GM23338 (cell line): ENCODE data around the gene STAT6. TPM values are rescaled to one million over a fixed set of nuclear protein-coding genes. Genes with fewer than 3 reads are reported as not detected.

Source experiments
- ATAC-seq: fragments of 200-7000 bp; cut with Tn5 transposase; 3 replicates; pipeline ENCODE4 v1.9.1; 2020
- DNase-seq: peaks from one replicate; pipeline ENCODE4 v3.0.0-alpha.2; 2015; ENCODE audit warnings: low spot score
- H2AFZ ChIP-seq: fragments of 200-600 bp; sonication (generic); 2 replicates; pipeline ENCODE4 v1.8.0; 2016; ENCODE audit warnings: antibody characterized with exemption, mild to moderate bottlenecking, moderate library complexity
- H3F3A ChIP-seq: fragments of 200-600 bp; sonication (generic); replicated peaks from 2 replicates; pipeline ENCODE4 v1.8.0; 2017; ENCODE audit warnings: antibody characterized with exemption, mixed run types, low read depth
- H3K27ac ChIP-seq: fragments of 200-600 bp; sonication (generic); 2 replicates; pipeline ENCODE4 v1.6.1; 2016; ENCODE audit warnings: low read depth
- H3K27me3 ChIP-seq: fragments of 200-600 bp; sonication (generic); 2 replicates; pipeline ENCODE4 v1.8.0; 2016; ENCODE audit warnings: mild to moderate bottlenecking, mixed run types, moderate library complexity; ENCODE audit not compliant: insufficient read depth
- H3K36me3 ChIP-seq: fragments of 200-600 bp; sonication (generic); 2 replicates; pipeline ENCODE4 v1.8.0; 2016; ENCODE audit warnings: mild to moderate bottlenecking; ENCODE audit not compliant: insufficient read depth
- H3K4me1 ChIP-seq: fragments of 200-600 bp; sonication (generic); 2 replicates; pipeline ENCODE4 v1.8.0; 2016; ENCODE audit warnings: mild to moderate bottlenecking, moderate library complexity; ENCODE audit not compliant: insufficient read depth
- H3K4me2 ChIP-seq: fragments of 200-600 bp; sonication (generic); 2 replicates; pipeline ENCODE4 v1.7.1; 2017; ENCODE audit warnings: mixed run types
- H3K4me3 ChIP-seq: fragments of 200-600 bp; sonication (generic); 2 replicates; pipeline ENCODE4 v1.6.1; 2016; ENCODE audit warnings: mixed run types
- H3K79me2 ChIP-seq: fragments of 200-600 bp; sonication (generic); replicated peaks from 2 replicates; pipeline ENCODE4 v1.8.0; 2017; ENCODE audit warnings: mild to moderate bottlenecking; ENCODE audit not compliant: insufficient read depth
- H3K9me2 ChIP-seq: fragments of 200-600 bp; sonication (generic); 2 replicates; pipeline ENCODE4 v1.8.0; 2017; ENCODE audit not compliant: insufficient read depth
- H4K20me1 ChIP-seq: fragments of 200-600 bp; sonication (generic); replicated peaks from 2 replicates; pipeline ENCODE4 v1.8.0; 2017; ENCODE audit warnings: mild to moderate bottlenecking; ENCODE audit not compliant: insufficient read depth
- H3K27ac Mint-ChIP-seq: 2 replicates; pipeline ENCODE4 v1.8.0; 2020; ENCODE audit warnings: inconsistent platforms, mild to moderate bottlenecking, moderate library complexity, mixed read lengths
- H3K27me3 Mint-ChIP-seq: 3 replicates; pipeline ENCODE4 v1.8.0; 2022; ENCODE audit warnings: low read depth, mild to moderate bottlenecking, moderate library complexity, mixed read lengths, inconsistent platforms; ENCODE audit not compliant: insufficient read depth, poor library complexity
- H3K36me3 Mint-ChIP-seq: 3 replicates; pipeline ENCODE4 v1.8.0; 2021; ENCODE audit warnings: low read depth, mild to moderate bottlenecking, inconsistent platforms, moderate library complexity, mixed read lengths
- H3K4me1 Mint-ChIP-seq: 3 replicates; pipeline ENCODE4 v1.8.0; 2020; ENCODE audit warnings: mild to moderate bottlenecking, inconsistent platforms, mixed read lengths
- H3K4me3 Mint-ChIP-seq: 3 replicates; pipeline ENCODE4 v1.8.0; 2021; ENCODE audit warnings: moderate library complexity, mild to moderate bottlenecking, inconsistent platforms, mixed read lengths
- H3K9me3 Mint-ChIP-seq: 3 replicates; pipeline ENCODE4 v1.8.0; 2020; ENCODE audit warnings: moderate library complexity, mild to moderate bottlenecking, inconsistent platforms, mixed read lengths
- CREB1 ChIP-seq: fragments of 250-450 bp; sonication (Bioruptor Pico); IDR thresholded peaks from 2 replicates; pipeline ENCODE4 v1.5.0; 2020; ENCODE audit warnings: low read depth, mild to moderate bottlenecking, moderate library complexity
- CTCF ChIP-seq, 2 experiments: fragments of 200-600 bp in 1 of 2; sonication (generic) in 1 of 2; conservative IDR thresholded peaks; 2 replicates each; pipeline versions ENCODE4 v1.5.1 to v1.6.1; 2016 to 2017; ENCODE audit warnings: antibody characterized with exemption in 2 of 2, low read depth in 2 of 2, mild to moderate bottlenecking in 2 of 2, moderate library complexity in 1 of 2
- EZH2 ChIP-seq: fragments of 200-600 bp; sonication (generic); IDR thresholded peaks from one replicate; pipeline ENCODE4 v1.8.0; 2017; ENCODE audit warnings: antibody characterized with exemption, mild to moderate bottlenecking, low read depth; ENCODE audit not compliant: unreplicated experiment
- EZH2phosphoT487 ChIP-seq: fragments of 200-600 bp; sonication (generic); IDR thresholded peaks from one replicate; pipeline ENCODE4 v1.8.1; 2018; ENCODE audit warnings: antibody characterized with exemption; ENCODE audit not compliant: unreplicated experiment
- NANOG ChIP-seq: IDR thresholded peaks from 2 replicates; pipeline ENCODE4 v1.6.1; 2016; ENCODE audit warnings: antibody characterized with exemption, borderline replicate concordance
- REST ChIP-seq: IDR thresholded peaks from one replicate; pipeline ENCODE4 v1.6.1; 2018; ENCODE audit warnings: antibody characterized with exemption; ENCODE audit not compliant: unreplicated experiment
- ZNF331 ChIP-seq: fragments of 250-450 bp; sonication (Bioruptor Pico); IDR thresholded peaks from 2 replicates; pipeline ENCODE4 v1.5.0; 2020; ENCODE audit warnings: low read depth, mild to moderate bottlenecking, moderate library complexity
- ZNF462 ChIP-seq: fragments of 250-450 bp; sonication (Bioruptor Pico); IDR thresholded peaks from 2 replicates; pipeline ENCODE4 v1.5.0; 2020; ENCODE audit warnings: mild to moderate bottlenecking, moderate library complexity
- polyA plus RNA-seq: library from polyadenylated mRNA; unstranded; fragments of >200 nt; fragmentation: Nextera tagmentation; extraction: Ambion mirVana; gene quantifications from 2 replicates; pipeline ENCODE4 v1.2.1, GENCODE V29; 2016
- total RNA-seq: library from RNA; depleted of rRNA; stranded (reverse); fragments of >200 nt; shearing (Covaris generic); gene quantifications from 2 replicates; pipeline ENCODE4 v1.2.3, GENCODE V29; 2014

STAT6 gene
- total and polyA plus RNA-seq, 2 experiments from 2014 or later: 14.3 to 28.1 TPM

DNA sequence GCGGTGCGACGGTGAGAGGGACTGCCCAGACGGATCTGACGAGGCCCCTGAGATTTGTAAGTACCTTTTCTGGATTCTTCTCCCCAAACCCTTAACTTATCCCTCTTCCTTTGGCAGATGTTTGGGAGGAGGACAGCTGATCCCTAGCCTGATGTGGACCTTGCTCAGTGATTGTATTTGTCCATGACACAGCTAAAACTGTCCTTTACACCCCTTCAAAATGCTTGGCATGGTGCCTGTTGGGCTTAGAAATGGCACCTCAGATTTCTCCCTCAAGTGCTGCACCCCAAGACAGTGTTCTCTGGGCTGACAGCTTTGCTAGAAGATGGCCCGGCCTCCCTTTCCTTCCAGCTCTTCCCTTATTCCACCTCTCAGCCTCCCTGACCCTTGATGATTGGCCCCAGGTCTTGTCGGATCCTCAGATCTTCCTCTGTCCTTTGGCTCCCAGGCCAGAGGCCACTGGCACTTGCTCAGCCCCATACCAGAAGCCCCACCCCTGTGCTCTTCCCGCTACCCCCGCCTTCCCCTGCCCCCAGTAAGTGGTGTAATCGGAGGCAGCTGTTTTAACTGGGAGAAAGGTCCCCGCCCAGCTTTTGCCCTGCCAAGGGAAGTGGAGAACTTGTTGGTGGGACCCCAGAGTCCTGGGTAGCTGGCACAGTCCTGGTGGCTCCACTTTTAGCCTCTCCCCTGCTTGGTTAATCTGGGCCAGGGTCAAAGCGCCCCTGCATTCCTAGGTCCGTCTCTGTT lies 27.5 kb upstream of the STAT6 start (continued):
- no peak for TF ChIP-seq EZH2phosphoT487
- no peak for TF ChIP-seq CTCF (conservative IDR thresholded peaks at IDR 0.05; ENCODE audit: low read depth in 2 of 2)
- no peak for TF ChIP-seq NANOG
- no peak for TF ChIP-seq ZNF331 (CRISPR knock-in tag)

DNA sequence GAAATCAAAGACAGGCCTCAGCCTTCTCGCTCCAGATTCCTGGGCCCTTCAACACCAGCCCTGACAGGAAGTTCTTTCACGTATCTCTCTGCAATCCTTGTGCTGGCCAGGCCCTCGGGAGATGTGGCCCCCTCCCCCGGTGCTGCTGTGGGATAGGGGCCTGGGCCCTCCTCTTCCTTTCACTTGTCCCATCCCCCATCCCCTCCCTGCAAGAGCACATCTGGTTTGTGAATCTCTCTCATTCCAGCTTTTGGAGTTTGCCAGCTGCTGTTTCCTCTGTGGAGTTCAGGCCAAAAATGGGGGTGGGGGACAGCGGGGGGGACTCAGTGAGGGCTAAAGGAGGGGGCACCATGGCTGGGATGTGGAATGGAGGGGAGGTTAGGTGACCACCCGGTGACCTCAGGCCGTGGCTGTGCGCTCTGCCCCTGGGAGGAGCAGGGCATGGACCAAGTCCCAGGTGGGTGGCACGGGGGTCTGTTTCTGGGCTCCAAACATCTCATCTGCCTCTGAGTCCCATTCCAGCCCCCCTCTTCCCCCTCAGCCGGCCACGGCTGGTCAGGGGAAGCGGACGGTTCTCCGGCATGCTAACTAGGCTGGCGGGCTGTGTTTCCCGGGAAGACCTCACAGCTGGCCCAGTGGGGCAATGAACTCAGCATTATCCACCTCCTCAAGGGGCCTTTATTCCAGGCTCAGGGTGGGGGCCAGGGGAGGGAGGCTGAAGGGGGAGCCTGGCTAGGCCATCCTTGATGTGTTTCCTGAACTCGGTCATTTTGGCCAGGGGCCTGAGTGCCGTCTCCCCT lies 24.6 kb upstream of the STAT6 start:
- Histone ChIP-seq H2AFZ (no peak overlapping the region), H3K79me2 (peaks cover 81% of the 10 kb centered on the region), H3K4me2 (peak overlapping the region; percentile 64; the same call in 1 of the 2 replicates), H3K9me2 (no peaks in the 10 kb centered on the region), H3K27ac (peak overlapping the region; percentile 83), H3K36me3 (peaks cover 10% of the 10 kb centered on the region), H3F3A (0 out of 2 replicates have a peak, but pooled peaks cover 17% of the 10 kb centered on the region), H3K4me3 (no peak overlapping the region), H3K27me3 (no peaks in the 10 kb centered on the region), H4K20me1 (peaks cover 32% of the 10 kb centered on the region), H3K4me1 (peaks cover 49% of the 10 kb centered on the region)
- Mint-ChIP-seq H3K4me3 (peak overlapping the region; percentile 32), H3K36me3 (peaks cover 48% of the 10 kb centered on the region), H3K27me3 (peaks cover 28% of the 10 kb centered on the region), H3K4me1 (peaks cover 70% of the 10 kb centered on the region), H3K27ac (peak overlapping the region; percentile 88), H3K9me3 (no peaks in the 10 kb centered on the region)
- DNase-seq: peak; percentile 46
- ATAC-seq: peak; percentile 72
- TF ChIP-seq ZNF331 (CRISPR knock-in tag): no peak
- no peak for TF ChIP-seq ZNF462 (CRISPR knock-in tag)
- no peak for TF ChIP-seq REST
- TF ChIP-seq CREB1 (CRISPR knock-in tag): no peak
- TF ChIP-seq CTCF (conservative IDR thresholded peaks at IDR 0.05; ENCODE audit: low read depth in 2 of 2): no peak
- no peak for TF ChIP-seq EZH2
